Type B pancreatic cell (in vitro differentiated cells): ENCODE measurements around the gene NIN. TPM values are rescaled to one million over a fixed set of nuclear protein-coding genes. Genes with fewer than 3 reads are reported as not detected.

Experiments
- DNase-seq: peaks from one replicate; pipeline ENCODE4 v3.0.0; 2021; ENCODE audit warnings: mixed read lengths; ENCODE audit not compliant: unreplicated experiment; ENCODE audit errors: extremely low spot score
- H3K27ac Mint-ChIP-seq: 2 replicates; pipeline ENCODE4 v1.8.0; 2021; ENCODE audit warnings: mild to moderate bottlenecking, mixed read lengths
- H3K27me3 Mint-ChIP-seq: 2 replicates; pipeline ENCODE4 v1.8.0; 2021; ENCODE audit warnings: mixed read lengths
- H3K36me3 Mint-ChIP-seq: 2 replicates; pipeline ENCODE4 v1.8.0; 2021; ENCODE audit warnings: mixed read lengths
- H3K4me1 Mint-ChIP-seq: one replicate; pipeline ENCODE4 v1.8.0; 2021; ENCODE audit warnings: mixed read lengths; ENCODE audit not compliant: unreplicated experiment
- H3K4me3 Mint-ChIP-seq: 2 replicates; pipeline ENCODE4 v1.8.0; 2021; ENCODE audit warnings: mild to moderate bottlenecking, mixed read lengths
- H3K9me3 Mint-ChIP-seq: 2 replicates; pipeline ENCODE4 v1.8.0; 2021; ENCODE audit warnings: mixed read lengths
- CTCF ChIP-seq: fragments of 200-600 bp; sonication (generic); conservative IDR thresholded peaks from 2 replicates; pipeline ENCODE4 v1.5.0; 2021; ENCODE audit warnings: antibody characterized with exemption, mild to moderate bottlenecking
- total RNA-seq: library from RNA; stranded (reverse); gene quantifications from 2 replicates; pipeline ENCODE4 v1.2.1, GENCODE V29; 2021; ENCODE audit warnings: low replicate concordance

NIN gene
- total RNA-seq, 1 donor from 2014 or later = 40.5 TPM

- Mint-ChIP-seq H3K27me3 (no peaks in the 10 kb centered on the region), H3K36me3 (peaks cover 31% of the 10 kb centered on the region), H3K4me1 (peaks cover 12% of the 10 kb centered on the region), H3K27ac (no peak overlapping the region), H3K4me3 (no peak overlapping the region), H3K9me3 (peaks cover 11% of the 10 kb centered on the region)
- no peak for TF ChIP-seq CTCF
- DNase-seq = no peak
Observed at GRCh38 chr14:50814161-50814560, 16.8 kb downstream of the NIN start.

- no peak for TF ChIP-seq CTCF
- Mint-ChIP-seq H3K4me3 (no peak overlapping the region), H3K4me1 (peaks cover 11% of the 10 kb centered on the region), H3K36me3 (peaks cover 30% of the 10 kb centered on the region), H3K27ac (no peak overlapping the region), H3K27me3 (no peaks in the 10 kb centered on the region), H3K9me3 (peaks cover 11% of the 10 kb centered on the region)
- DNase-seq = no peak
Observed at GRCh38 chr14:50813544-50813863, 17.5 kb downstream of the NIN start.

GRCh38 chr14:50812856-50813543, 18.0 kb downstream of the NIN start:
- peaks cover 28% of the 10 kb centered on the region for H3K36me3 Mint-ChIP-seq
- no peak overlapping the region for H3K27ac Mint-ChIP-seq
- H3K4me3 Mint-ChIP-seq = no peak overlapping the region
- no peak for TF ChIP-seq CTCF
- H3K9me3 Mint-ChIP-seq = peaks cover 11% of the 10 kb centered on the region
- DNase-seq = no peak
- peaks cover 9% of the 10 kb centered on the region for H3K4me1 Mint-ChIP-seq
- no peaks in the 10 kb centered on the region for H3K27me3 Mint-ChIP-seq

- no peak for TF ChIP-seq CTCF
- no peak overlapping the region for H3K27ac Mint-ChIP-seq
- peaks cover 11% of the 10 kb centered on the region for H3K9me3 Mint-ChIP-seq
Observed at GRCh38 chr14:50812180-50812579, 18.8 kb downstream of the NIN start.

GRCh38 chr14:50808053-50808452, 22.9 kb downstream of the NIN start:
- no peak for TF ChIP-seq CTCF
- H3K9me3 Mint-ChIP-seq = no peaks in the 10 kb centered on the region
- H3K4me3 Mint-ChIP-seq = no peak overlapping the region
- H3K4me1 Mint-ChIP-seq = peaks cover 4% of the 10 kb centered on the region
- H3K36me3 Mint-ChIP-seq = peaks cover 22% of the 10 kb centered on the region
- H3K27ac Mint-ChIP-seq = no peak overlapping the region
- no peak for DNase-seq
- H3K27me3 Mint-ChIP-seq = no peaks in the 10 kb centered on the region

More at GRCh38 chr14:50812180-50812579, 18.8 kb downstream of the NIN start:
- H3K27me3 Mint-ChIP-seq = no peaks in the 10 kb centered on the region
- H3K4me3 Mint-ChIP-seq = no peak overlapping the region
- H3K4me1 Mint-ChIP-seq = peaks cover 9% of the 10 kb centered on the region
- no peak for DNase-seq
- H3K36me3 Mint-ChIP-seq = peaks cover 28% of the 10 kb centered on the region
